UCSD-AML1 (cell line): Measurements from ENCODE around the gene CADM3.

Experiments used
- DNase-seq: peaks from one replicate; lab custom pipeline; 2025; ENCODE audit not compliant: unreplicated experiment; lab: John Stamatoyannopoulos, UW

Gene CADM3

DNA sequence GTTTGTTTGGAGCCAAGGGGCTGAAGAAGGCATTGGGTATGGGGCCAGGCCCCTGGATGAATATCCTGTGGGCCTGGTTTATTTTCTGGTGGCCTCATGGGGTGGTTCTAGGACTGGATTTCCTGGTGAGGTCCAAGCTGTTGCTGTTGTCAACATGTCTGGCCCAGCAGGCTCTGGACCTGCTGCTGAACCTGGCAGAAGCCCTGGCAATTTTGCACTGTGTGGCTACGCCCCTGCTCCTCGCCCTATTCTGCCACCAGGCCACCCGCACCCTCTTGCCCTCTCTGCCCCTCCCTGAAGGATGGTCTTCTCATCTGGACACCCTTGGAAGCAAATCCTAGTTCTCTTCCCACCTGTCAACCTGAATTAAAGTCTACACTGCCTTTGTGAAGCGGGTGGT, 34.7 kb downstream of the CADM3 start:
- no peak for DNase-seq

- no peak for DNase-seq
These were observed 35.7 kb downstream of the CADM3 start for GRCh38 chr1:159207080-159207479.

DNA sequence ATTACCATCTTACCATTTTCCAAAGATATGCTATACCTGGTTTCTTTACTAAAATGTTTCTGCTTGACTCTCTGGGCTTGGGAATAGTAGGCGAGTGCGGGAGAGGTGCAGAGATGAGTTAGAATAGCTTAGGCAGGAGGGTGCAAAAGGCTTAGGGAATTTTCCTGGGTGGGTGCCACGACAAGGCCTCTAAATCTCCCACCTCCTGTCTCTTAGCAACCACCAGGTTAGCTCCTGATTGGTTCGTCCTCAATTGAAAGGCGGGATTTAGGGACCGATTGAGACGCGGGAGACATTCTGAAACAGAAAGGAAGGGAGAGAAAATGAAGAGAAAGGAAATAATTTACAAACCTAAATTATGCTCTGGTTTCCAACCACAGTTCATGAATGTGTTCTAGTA, 36.4 kb downstream of the CADM3 start:
- DNase-seq: no peak

DNA sequence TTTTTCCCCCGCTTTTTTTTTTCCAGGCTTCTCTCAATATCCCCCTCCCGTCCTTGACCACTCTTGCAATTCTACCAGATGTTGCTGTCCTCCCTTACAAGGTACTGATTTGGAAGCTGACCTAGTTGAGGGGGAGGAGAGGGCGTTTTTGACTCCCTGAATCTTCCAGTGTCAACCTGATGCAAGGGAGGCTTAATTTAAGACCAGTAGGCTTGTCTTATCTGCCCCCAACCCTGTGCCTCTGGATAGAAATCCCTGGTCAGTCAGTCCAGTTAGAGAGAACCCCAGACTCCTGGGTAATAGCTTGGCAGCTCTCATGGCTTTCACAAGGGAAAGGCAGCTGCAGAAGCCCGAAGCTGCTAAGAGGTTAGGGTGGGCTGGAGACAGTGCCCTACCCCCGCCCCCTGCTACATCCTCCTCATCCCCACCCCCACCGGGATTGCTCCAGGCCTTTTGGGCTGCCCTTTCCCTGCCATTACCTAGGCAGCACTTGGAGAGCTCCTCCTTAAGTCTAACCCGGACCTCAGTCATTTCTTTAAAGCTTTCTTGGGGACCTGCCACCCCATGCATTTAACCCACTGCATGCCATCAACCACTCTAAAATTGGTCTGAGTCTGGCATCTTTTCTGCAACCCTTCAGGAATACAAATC, 36.9 kb downstream of the CADM3 start:
- no peak for DNase-seq

- DNase-seq: no peak
These were observed 37.6 kb downstream of the CADM3 start for GRCh38 chr1:159209061-159209460.

DNA sequence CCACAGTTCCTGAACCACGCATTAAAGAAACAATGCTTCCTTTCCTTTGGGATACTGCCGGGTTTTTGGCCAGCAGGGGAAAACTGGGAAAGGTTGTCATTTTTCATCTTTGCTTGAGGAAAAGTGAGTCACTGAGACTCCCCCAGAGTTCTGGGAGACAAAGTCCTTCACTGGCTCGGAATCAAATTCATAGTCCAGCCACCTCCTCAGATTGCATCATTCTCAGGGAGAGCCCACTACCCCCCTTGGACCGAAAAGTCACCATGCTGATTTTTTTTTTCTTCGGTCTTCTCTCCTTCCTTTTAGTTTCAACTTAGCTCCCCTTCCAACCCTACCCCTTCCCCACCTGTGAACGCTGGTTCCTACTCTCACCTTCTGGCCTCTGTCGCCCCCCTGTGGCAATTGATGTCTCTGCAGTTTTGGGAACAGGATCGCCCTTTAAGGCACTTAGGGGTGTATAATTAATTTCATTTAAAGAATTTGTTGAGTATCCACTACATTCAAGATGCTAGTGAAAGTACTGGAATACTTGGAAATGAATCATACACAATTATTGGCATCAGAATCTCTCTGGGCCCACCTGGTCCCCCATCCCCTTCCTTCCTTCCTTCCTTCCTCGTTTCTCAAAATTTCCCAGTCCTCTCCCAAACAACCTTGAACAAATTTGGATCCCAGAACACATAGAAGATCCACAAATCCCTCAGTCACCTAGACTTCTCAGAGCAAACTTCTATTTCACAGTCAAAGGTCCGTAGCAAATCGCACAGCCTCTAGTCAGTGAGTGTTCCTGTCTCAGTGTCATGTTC, 40.1 kb downstream of the CADM3 start:
- DNase-seq: peak; percentile 24

DNA sequence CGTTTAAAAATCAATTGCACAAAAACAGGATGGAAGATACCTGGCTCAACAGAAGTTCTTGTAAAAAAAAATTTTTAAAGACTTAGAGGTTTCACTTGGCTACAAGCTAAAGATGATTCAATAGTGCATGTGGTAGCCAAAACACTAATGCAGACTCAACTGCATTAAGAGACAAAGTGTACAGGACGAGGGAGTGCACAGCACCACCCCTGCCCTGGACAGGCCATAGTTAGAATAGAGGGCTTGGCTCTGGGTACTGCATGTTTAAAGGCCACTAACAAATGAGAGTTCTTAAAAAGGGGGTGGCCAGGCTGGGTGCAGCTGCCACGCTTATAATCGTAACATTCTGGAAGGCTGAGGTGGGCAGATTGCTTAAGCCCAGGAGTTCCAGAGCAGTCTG, 41.2 kb downstream of the CADM3 start:
- no peak for DNase-seq

GRCh38 chr1:159214149-159214760, 42.8 kb downstream of the CADM3 start:
- DNase-seq: peak; percentile 13

DNA sequence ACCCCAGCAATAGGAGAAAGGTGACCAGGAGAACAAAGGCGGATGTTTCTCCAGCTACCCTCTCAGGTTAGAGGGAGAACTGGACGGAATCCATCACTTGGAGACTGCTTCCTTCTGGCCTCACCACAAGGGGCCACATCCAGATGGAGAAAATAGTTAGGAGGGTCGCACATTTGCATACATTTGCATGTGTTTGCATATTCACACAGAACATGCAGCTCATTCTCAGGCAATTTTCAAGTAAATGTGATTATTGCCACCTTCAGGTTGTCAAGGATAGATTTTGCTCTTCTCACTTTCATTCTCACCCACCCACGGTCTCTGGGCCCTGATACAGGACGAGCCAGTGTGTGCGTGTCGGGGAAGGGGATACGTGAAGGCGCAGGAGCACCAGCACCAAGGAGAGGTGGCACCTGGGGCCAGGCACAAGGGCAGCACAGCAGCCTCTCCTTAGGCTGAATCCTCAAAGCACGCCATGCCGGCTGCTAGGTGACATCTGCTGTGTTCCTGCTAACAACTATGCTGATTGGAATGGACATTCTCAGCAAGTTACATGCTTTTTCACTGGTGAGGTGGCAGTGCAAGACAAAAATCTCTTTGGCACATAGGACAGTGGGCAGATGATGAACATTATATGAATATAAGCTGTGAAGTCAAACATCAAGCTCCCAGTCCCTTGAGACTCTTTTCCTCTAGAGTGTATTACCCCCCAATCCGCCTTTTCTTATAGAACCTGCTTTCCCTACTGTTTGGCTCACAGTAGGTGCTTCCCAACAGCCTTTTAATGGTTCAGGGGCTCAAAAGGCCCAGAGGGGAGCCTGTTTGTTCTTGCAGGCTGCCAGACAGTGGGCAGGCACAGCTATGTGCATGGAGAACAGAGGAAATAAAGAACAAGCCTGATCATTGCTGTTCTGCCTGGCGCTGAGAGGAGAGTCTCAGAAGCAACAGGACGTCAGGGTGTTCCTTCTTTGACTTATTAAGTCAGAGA, 47.5 kb downstream of the CADM3 start:
- DNase-seq: no peak

- DNase-seq: no peak
These were observed 50.9 kb downstream of the CADM3 start for GRCh38 chr1:159222075-159222865.

DNA sequence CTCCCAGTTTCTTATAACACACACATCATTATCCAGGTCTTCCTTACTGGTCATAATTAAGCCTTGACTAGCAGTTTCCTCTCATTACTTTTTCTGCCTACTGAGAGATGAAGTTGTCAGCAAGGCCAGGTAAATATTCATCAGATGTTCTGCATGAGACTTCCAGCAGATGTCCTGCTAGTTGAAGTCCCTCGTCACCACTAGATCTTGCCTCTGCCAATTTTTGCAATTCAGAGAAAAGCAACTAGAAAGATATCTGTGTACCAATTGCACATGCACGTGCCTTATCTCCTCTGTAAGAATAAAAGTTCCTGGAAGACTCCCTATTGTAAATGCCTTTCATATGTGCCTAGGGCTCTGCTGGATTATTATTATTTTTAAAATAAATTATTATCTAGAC, 51.6 kb downstream of the CADM3 start:
- DNase-seq: no peak

DNA sequence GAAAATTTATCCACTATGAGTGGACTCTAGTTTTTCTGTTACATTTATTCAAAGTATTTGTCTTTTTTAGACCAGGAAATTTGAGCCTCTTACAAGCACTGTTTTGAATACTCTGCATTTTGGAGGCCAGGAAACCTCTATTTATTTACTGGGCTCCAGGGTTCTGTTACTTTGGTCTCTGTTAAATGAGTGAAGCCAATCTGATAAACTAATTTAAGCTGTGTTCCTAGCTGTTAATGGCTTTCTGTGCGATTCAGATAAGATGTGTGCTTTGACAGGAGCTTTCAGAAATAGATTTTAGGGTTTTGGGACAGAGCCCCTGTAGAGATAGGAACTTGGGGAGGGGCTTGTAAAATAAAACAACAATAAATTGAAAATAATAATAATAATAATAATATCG, 57.1 kb downstream of the CADM3 start:
- no peak for DNase-seq

DNA sequence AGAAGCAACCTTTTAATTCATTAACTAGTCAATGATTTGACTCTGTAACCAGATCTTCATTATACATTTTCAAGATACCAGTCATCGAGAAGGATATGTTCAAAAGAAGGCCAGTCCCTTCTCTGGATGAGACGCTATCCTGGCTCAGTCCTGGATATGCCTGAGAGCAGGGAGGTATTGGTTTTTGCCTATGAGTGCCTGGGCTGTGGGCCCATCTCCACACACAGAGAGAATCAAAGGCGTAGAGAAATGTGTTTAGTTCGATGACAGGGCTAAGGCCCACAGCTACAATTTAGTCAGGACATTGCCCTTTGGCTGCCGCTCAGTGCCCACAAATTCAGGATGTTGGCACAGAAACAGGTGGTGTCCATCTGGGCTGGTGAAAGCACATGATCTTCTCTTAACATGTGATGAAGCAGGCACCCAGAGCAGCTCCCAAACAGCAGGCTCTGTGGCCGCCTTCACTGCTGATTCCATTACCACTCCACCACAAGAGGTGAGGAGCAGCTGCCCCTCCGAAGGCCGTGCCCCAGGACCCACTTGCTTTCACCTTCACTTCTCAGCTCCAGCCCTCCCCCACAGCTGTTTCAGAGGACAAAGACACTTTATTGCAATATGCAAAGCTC, 58.0 kb downstream of the CADM3 start:
- DNase-seq: no peak

- DNase-seq: no peak
These were observed 58.5 kb downstream of the CADM3 start for GRCh38 chr1:159229896-159230295.

- DNase-seq: no peak
These were observed 68.3 kb downstream of the CADM3 start for GRCh38 chr1:159239551-159240220.

DNA sequence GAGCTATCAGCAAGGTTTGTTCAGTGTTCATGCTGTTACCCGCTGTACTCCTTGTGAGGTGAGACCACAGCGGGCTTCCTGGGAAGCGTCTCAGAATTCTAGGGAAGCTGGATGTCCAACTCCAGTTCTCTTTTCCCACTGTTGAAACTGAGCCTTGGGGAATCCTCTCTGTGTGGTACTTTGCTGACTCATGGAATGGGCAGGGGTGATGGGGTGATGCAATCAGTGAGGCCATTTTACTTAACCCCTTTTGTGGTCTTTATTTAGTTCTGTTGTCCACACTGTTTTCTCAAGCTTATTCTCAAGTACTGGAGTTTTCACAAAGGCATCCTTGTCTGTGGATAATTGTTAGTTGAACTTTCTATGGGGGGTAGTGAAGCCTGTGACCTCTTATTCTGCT, 75.9 kb downstream of the CADM3 start:
- no peak for DNase-seq

GRCh38 chr1:159248311-159248710, 76.9 kb downstream of the CADM3 start:
- no peak for DNase-seq

DNA sequence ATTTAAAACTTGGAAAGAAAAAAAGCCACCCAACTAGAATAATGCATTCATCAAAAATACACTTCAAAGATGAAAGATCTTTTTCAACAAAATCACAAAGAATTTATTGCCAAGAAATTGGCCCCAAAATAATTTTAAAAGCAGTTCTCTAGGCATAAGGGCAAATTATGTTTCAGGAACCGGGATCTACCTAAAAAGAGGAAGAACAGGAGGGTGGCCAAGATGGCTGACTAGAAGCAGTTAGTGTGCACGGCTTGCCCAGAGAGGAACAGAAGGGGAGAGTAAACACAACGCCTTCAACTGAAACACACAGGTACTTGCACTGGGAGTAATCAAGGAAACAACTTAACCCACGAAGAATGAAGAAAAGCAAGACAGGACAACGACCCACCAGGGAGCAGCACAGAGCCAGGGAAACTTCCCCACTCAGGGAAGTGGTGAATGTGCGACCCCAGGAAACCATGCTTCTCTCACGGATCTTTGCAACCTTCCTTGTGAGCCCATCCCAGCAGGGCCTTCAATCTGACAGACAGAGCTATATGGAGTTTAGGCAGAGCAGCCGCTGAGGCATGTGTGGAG, 79.3 kb downstream of the CADM3 start:
- no peak for DNase-seq
